K562 (cell line): Measurements from ENCODE around the gene AP3B1. TPM values are rescaled to one million over a fixed set of nuclear protein-coding genes. Genes with fewer than 3 reads are reported as not detected.
A peak's percentile ranks its signal among the peaks of the same experiment; 100 is the strongest.

ENCODE experiments used
- ATF1 ChIP-seq, 2 experiments: fragments of 450-650 bp in 1 of 2; IDR thresholded peaks; 2 replicates each; pipeline ENCODE4 v1.6.1; 2016; ENCODE audit warnings: missing compliant biosample characterization in 1 of 2, missing genetic modification characterization in 1 of 2
- EP400 ChIP-seq: fragments of 450-650 bp; IDR thresholded peaks from 2 replicates; pipeline ENCODE4 v1.6.1; 2017; ENCODE audit warnings: antibody characterized with exemption, mild to moderate bottlenecking, moderate library complexity
- FOS ChIP-seq: IDR thresholded peaks from 3 replicates; pipeline ENCODE4 v1.6.1; 2011; ENCODE audit not compliant: insufficient read length; ENCODE audit errors: extremely low read depth
- GATA2 ChIP-seq: sonication (generic); formaldehyde crosslinking; IDR thresholded peaks from 2 replicates; pipeline ENCODE4 v1.4.0; 2020; ENCODE audit warnings: mild to moderate bottlenecking, missing genetic modification reagents
- HLTF ChIP-seq: fragments of 450-650 bp; IDR thresholded peaks from 2 replicates; pipeline ENCODE4 v1.6.1; 2016
- HMG20A ChIP-seq: fragments of 450-650 bp; formaldehyde crosslinking; conservative IDR thresholded peaks from 2 replicates; pipeline ENCODE4 v1.4.0; 2020; ENCODE audit warnings: mild to moderate bottlenecking, mixed read lengths
- KDM2B ChIP-seq: fragments of 250-450 bp; sonication (Bioruptor Pico); IDR thresholded peaks from 2 replicates; pipeline ENCODE4 v1.8.0; 2021; ENCODE audit warnings: mild to moderate bottlenecking, moderate library complexity
- NCOA1 ChIP-seq: fragments of 450-650 bp; IDR thresholded peaks from 2 replicates; pipeline ENCODE4 v1.6.1; 2016; ENCODE audit warnings: low read depth
- NFXL1 ChIP-seq: fragments of 450-650 bp; formaldehyde crosslinking; IDR thresholded peaks from 2 replicates; pipeline ENCODE4 v1.4.0; 2021; ENCODE audit warnings: mild to moderate bottlenecking
- PTBP1 ChIP-seq: fragments of 200-400 bp; formaldehyde crosslinking; IDR thresholded peaks from 2 replicates; pipeline ENCODE4 v1.6.1; 2017; ENCODE audit warnings: low read depth, low read length
- RBM39 ChIP-seq: fragments of 200-400 bp; formaldehyde crosslinking; optimal IDR thresholded peaks from 2 replicates; pipeline ENCODE3; 2018; ENCODE audit warnings: low read depth, low read length
- RUNX1 ChIP-seq: sonication (generic); IDR thresholded peaks from 2 replicates; pipeline ENCODE4 v1.6.1; 2016; ENCODE audit warnings: antibody characterized with exemption, low read depth
- SREBF1 ChIP-seq: fragments of 150-350 bp; IDR thresholded peaks from 2 replicates; pipeline ENCODE4 v1.6.1; 2014; ENCODE audit warnings: antibody characterized with exemption, low read depth, low read length, borderline replicate concordance
- SRSF3 ChIP-seq: fragments of 200-400 bp; formaldehyde crosslinking; IDR thresholded peaks from 2 replicates; pipeline ENCODE4 v1.6.1; 2016; ENCODE audit warnings: mild to moderate bottlenecking, low read length, moderate library complexity; ENCODE audit not compliant: insufficient read depth
- STAT5B ChIP-seq: fragments of 250-450 bp; sonication (Bioruptor Pico); IDR thresholded peaks from 2 replicates; pipeline ENCODE4 v1.8.0; 2021; ENCODE audit warnings: mild to moderate bottlenecking, inconsistent platforms
- TAL1 ChIP-seq: fragments of 450-650 bp; IDR thresholded peaks from 2 replicates; pipeline ENCODE4 v1.6.1; 2016; ENCODE audit warnings: mild to moderate bottlenecking
- TFAM ChIP-seq: fragments of 250-450 bp; sonication (Bioruptor Pico); conservative IDR thresholded peaks from 2 replicates; pipeline ENCODE4 v1.5.0; 2021; ENCODE audit warnings: mild to moderate bottlenecking, moderate library complexity
- ZNF121 ChIP-seq: sonication (generic); formaldehyde crosslinking; conservative IDR thresholded peaks from 2 replicates; pipeline ENCODE4 v1.8.0; 2022; ENCODE audit warnings: missing genetic modification reagents
- ZNF197 ChIP-seq: fragments of 200-800 bp; sonication (Bioruptor generic); IDR thresholded peaks from 2 replicates; pipeline ENCODE4 v1.6.1; 2016; ENCODE audit warnings: low read depth, missing genetic modification characterization, missing compliant biosample characterization
- ZNF24 ChIP-seq: fragments of 450-650 bp; IDR thresholded peaks from 2 replicates; pipeline ENCODE4 v1.6.1; 2016
- ZNF347 ChIP-seq: fragments of 450-650 bp; formaldehyde crosslinking; IDR thresholded peaks from 2 replicates; pipeline ENCODE4 v1.4.0; 2020; ENCODE audit warnings: low read depth, mild to moderate bottlenecking, moderate library complexity
- ZNF707 ChIP-seq: fragments of 250-450 bp; sonication (Bioruptor Pico); conservative IDR thresholded peaks from 2 replicates; pipeline ENCODE4 v1.8.0; 2022; ENCODE audit warnings: inconsistent platforms, mild to moderate bottlenecking, moderate library complexity
- ZNF717 ChIP-seq: fragments of 250-450 bp; sonication (Bioruptor Pico); IDR thresholded peaks from 2 replicates; pipeline ENCODE4 v1.5.0; 2021
- ZNF780A ChIP-seq: fragments of 250-450 bp; sonication (Bioruptor Pico); IDR thresholded peaks from 2 replicates; pipeline ENCODE4 v1.5.0; 2021; ENCODE audit warnings: mild to moderate bottlenecking
- ZNF785 ChIP-seq: fragments of 250-450 bp; sonication (Bioruptor Pico); IDR thresholded peaks from 2 replicates; pipeline ENCODE4 v1.4.0; 2020; ENCODE audit warnings: mild to moderate bottlenecking
- polyA plus RNA-seq, 8 experiments: library from polyadenylated mRNA; depleted of rRNA in 4 of 8; stranded (reverse) in 5 of 8; unstranded in 3 of 8; fragments of >200 nt; fragmentation: Nextera tagmentation in 2 of 8; fragmentation: Illumina TruSeq in 1 of 8; extraction: Ambion mirVana in 2 of 8; extraction: Trizol in 1 of 8; gene quantifications; 2 replicates each; pipeline versions ENCODE4 v1.2.1 to v1.2.3, GENCODE V29; 2011 to 2014; ENCODE audit warnings: inconsistent platforms in 1 of 8, missing spikeins in 1 of 8
- total RNA-seq, 7 experiments: library from RNA; depleted of rRNA in 6 of 7; stranded (reverse); fragments of >200 nt in 6 of 7; fragmentation: Illumina TruSeq in 2 of 7; extraction: Trizol in 2 of 7; gene quantifications; 2 replicates each; pipeline versions ENCODE4 v1.2.1 to v1.2.3, GENCODE V29; 2011 to 2021; ENCODE audit warnings: low replicate concordance in 1 of 7
- TF ChIP-seq, protein P1 (sequence below): fragments of 250-450 bp; sonication (Bioruptor Pico); IDR thresholded peaks from 2 replicates; pipeline ENCODE4 v1.5.0; 2022; ENCODE audit warnings: mild to moderate bottlenecking
- TF ChIP-seq, protein P2 (sequence below): fragments of 250-450 bp; sonication (Bioruptor Pico); IDR thresholded peaks from 2 replicates; pipeline ENCODE4 v1.9.0; 2021; ENCODE audit warnings: mild to moderate bottlenecking
- TF ChIP-seq, protein P3 (sequence below): sonication (generic); formaldehyde crosslinking; IDR thresholded peaks from 2 replicates; pipeline ENCODE4 v1.8.1; 2023; ENCODE audit warnings: mild to moderate bottlenecking, missing genetic modification reagents, moderate library complexity
- TF ChIP-seq, protein P4 (sequence below): fragments of 450-650 bp; IDR thresholded peaks from 2 replicates; pipeline ENCODE4 v1.6.1; 2014; ENCODE audit warnings: low read depth, mild to moderate bottlenecking, moderate library complexity, borderline replicate concordance

AP3B1 gene
- total and polyA plus RNA-seq, 9 of the 15 experiments (the other 6 are each of a cell fraction or from before 2014, with no cell fraction given) = 21.1 to 61.8 (median 42.2) TPM

DNA sequence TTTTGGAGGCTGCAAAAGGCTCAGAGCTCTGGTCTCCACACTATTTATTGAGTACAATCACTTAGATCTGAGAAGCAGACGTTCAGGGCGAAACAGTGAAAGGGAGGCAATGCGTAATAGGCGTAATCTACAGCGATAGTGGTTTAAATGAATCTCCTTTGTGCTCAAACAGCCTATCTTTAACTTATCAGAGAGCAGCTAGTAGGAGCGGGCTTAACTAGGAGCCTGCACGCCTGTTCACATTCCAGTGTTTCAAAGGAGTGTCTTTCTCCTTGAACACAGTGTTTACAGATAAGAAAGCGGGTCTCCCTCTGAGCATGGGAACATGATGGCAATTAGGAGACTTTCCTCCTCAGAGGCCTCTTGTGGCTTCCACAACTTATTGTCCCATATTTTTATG, 49.4 kb downstream of the AP3B1 start (continued):
- TF ChIP-seq HMG20A = no peak
- TF ChIP-seq ZNF717 (CRISPR knock-in tag) = no peak
- no peak for TF ChIP-seq PTBP1
- TF ChIP-seq, protein P1, sequence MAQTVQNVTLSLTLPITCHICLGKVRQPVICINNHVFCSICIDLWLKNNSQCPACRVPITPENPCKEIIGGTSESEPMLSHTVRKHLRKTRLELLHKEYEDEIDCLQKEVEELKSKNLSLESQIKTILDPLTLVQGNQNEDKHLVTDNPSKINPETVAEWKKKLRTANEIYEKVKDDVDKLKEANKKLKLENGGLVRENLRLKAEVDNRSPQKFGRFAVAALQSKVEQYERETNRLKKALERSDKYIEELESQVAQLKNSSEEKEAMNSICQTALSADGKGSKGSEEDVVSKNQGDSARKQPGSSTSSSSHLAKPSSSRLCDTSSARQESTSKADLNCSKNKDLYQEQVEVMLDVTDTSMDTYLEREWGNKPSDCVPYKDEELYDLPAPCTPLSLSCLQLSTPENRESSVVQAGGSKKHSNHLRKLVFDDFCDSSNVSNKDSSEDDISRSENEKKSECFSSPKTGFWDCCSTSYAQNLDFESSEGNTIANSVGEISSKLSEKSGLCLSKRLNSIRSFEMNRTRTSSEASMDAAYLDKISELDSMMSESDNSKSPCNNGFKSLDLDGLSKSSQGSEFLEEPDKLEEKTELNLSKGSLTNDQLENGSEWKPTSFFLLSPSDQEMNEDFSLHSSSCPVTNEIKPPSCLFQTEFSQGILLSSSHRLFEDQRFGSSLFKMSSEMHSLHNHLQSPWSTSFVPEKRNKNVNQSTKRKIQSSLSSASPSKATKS = no peak
- no peak for TF ChIP-seq STAT5B (CRISPR knock-in tag)
- no peak for TF ChIP-seq RBM39
- no peak for TF ChIP-seq SREBF1
- TF ChIP-seq ZNF780A (CRISPR knock-in tag) = no peak
- peak; percentile 18; the same call in 1 of the 2 replicates for TF ChIP-seq TAL1
- TF ChIP-seq EP400 = no peak
- TF ChIP-seq HLTF = no peak
- TF ChIP-seq, protein P2, sequence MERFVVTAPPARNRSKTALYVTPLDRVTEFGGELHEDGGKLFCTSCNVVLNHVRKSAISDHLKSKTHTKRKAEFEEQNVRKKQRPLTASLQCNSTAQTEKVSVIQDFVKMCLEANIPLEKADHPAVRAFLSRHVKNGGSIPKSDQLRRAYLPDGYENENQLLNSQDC (CRISPR knock-in tag) = no peak
- TF ChIP-seq TFAM (CRISPR knock-in tag) = no peak
- no peak for TF ChIP-seq NFXL1 (CRISPR knock-in tag)
- no peak for TF ChIP-seq ZNF785 (CRISPR knock-in tag)
- no peak for TF ChIP-seq FOS
- TF ChIP-seq, protein P3, sequence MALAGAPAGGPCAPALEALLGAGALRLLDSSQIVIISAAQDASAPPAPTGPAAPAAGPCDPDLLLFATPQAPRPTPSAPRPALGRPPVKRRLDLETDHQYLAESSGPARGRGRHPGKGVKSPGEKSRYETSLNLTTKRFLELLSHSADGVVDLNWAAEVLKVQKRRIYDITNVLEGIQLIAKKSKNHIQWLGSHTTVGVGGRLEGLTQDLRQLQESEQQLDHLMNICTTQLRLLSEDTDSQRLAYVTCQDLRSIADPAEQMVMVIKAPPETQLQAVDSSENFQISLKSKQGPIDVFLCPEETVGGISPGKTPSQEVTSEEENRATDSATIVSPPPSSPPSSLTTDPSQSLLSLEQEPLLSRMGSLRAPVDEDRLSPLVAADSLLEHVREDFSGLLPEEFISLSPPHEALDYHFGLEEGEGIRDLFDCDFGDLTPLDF (CRISPR knock-in tag) = no peak
- no peak; the same call in 1 of the 2 replicates for TF ChIP-seq ZNF121 (CRISPR knock-in tag)
- TF ChIP-seq, protein P4, sequence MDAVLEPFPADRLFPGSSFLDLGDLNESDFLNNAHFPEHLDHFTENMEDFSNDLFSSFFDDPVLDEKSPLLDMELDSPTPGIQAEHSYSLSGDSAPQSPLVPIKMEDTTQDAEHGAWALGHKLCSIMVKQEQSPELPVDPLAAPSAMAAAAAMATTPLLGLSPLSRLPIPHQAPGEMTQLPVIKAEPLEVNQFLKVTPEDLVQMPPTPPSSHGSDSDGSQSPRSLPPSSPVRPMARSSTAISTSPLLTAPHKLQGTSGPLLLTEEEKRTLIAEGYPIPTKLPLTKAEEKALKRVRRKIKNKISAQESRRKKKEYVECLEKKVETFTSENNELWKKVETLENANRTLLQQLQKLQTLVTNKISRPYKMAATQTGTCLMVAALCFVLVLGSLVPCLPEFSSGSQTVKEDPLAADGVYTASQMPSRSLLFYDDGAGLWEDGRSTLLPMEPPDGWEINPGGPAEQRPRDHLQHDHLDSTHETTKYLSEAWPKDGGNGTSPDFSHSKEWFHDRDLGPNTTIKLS = no peak
- no peak for TF ChIP-seq ZNF707
- TF ChIP-seq GATA2 (CRISPR knock-in tag) = peak; percentile 35
- no peak for TF ChIP-seq KDM2B (CRISPR knock-in tag)
- TF ChIP-seq SRSF3 = no peak
- peak; percentile 94 for TF ChIP-seq ZNF24
- TF ChIP-seq NCOA1 = no peak
- TF ChIP-seq ZNF347 (CRISPR knock-in tag) = no peak
- no peak for TF ChIP-seq RUNX1
- no peak for TF ChIP-seq ATF1 (CRISPR knock-in tag; IDR thresholded peaks at IDR 0.05)
- no peak for TF ChIP-seq ATF1 (tag; IDR thresholded peaks at IDR 0.05)
- no peak for TF ChIP-seq ZNF197
